Keratinocyte (primary cell): ENCODE data around the gene CIB1.

ENCODE experiments used
- CTCF ChIP-seq, 3 experiments: IDR thresholded peaks in 1 of 3; conservative IDR thresholded peaks in 1 of 3; optimal IDR thresholded peaks in 1 of 3; 2 replicates in 2 of 3; 3 replicates in 1 of 3; pipeline versions ENCODE3 to v1.5.1; 2011; ENCODE audit warnings: low read length in 3 of 3, mild to moderate bottlenecking in 3 of 3, moderate library complexity in 2 of 3, control low read depth in 1 of 3, inconsistent platforms in 1 of 3; ENCODE audit not compliant: insufficient read depth in 2 of 3; ENCODE audit errors: extremely low read depth in 1 of 3
- EZH2 ChIP-seq: IDR thresholded peaks from one replicate; pipeline ENCODE4 v1.6.1; 2012; ENCODE audit warnings: inconsistent platforms, mild to moderate bottlenecking, low read length, moderate library complexity

GRCh38 chr15:90268415-90268814 is 34.7 kb upstream of the CIB1 start:
- TF ChIP-seq CTCF (optimal IDR thresholded peaks at IDR 0.05 in 1 of 3, IDR thresholded peaks at IDR 0.05 in 1 of 3, conservative IDR thresholded peaks at IDR 0.05 in 1 of 3; ENCODE audit: extremely low read depth in 1 of 3, insufficient read depth in 2 of 3, low read length in 3 of 3) (no peak), EZH2 (no peak)
